Measurements from ENCODE around the gene KXD1.

KXD1 gene

DNA sequence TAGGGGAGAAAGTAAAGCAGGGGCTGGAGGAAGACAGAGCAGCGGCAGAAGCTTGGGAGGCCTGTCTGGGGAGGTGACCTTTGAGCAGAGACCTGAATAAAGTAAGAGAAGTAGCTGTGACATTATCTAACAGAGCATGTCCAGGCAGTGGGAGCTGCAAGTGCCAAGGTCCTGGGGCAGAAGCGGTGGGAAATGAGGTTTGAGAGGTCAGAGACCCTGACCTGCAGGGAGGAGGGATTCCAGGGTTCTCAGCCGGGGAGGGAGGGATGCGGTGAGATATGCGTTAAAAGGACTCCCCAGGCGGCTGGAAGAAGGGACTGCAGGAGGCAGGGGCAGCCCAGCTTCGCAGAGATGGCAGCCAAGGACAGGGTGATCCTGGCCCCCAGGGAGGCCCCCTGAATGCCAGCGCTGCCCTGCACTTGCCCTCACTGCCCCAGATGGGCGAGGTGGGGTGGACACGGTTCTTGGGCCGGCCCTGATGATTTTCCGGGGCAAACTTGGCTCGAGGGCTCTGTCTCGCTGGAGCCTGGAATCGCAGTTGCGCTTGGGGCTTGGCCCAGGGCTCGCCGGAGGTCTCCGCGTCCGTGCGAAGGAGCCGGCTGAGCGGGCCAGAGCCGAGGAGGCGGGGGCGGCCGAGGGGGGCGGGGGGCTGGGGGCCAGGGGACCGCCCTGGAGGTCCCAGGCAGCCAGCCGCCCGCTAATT, 45.7 kb downstream of the KXD1 start:
- no peak for DNase-seq

DNA sequence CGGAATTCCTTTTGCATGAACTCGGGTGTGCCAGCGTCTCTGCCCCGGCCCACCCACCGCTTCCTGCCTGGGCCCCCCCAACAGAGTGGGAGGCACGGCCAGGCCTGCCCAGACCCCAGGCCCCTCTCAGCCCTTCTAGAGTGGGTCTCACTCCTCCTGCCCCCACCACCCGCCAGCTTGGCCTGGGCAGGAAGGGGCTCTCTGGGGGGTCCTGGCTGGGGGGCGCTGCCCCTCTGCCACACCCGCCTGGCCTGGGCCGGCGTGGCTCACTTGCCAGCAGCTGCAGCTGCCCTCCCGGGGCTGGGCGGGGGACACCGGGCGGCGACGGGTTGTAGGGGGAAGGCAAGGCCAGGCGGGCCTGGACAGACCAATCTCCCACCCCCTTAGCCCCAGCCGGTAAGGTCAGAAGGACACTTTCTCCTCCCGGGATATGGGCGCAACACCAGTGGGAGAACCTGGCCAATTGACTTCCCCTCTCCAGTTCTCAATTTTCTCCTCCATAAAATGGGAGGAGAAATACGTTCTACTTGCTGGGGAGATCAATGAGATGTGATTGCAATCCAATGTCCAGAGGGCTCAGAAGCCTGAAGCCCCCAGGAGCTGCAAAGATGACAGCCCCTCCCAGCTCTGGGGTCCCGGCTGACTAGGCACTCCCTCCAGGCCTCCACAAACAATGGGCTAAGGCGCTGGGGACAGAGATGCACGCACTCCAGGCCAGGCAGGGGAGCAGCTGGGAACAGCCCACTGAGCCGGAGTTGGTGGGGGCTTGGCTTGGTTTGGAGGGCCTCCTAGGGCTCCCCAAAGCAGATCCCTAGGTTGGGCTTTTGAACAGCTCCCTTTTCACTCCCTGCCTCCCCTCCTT, 46.5 kb downstream of the KXD1 start:
- no peak for DNase-seq

DNA sequence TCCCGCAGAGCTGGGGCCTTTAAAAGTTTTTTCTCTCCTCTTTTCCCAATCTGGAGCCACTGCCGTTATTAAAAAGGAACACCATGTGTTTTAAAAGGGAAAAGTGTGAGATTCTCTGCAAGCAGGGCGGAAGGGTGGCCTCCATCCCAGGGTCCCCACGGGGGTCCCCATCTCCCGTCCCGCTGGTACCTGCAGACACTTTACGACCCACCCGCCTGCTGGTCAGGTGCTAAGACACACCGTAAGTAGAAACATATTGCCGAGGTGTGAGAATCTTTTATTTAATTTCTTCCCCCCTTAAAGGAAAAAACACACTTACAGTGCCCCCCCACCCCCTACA, 47.1 kb downstream of the KXD1 start:
- no peak for DNase-seq

DNA sequence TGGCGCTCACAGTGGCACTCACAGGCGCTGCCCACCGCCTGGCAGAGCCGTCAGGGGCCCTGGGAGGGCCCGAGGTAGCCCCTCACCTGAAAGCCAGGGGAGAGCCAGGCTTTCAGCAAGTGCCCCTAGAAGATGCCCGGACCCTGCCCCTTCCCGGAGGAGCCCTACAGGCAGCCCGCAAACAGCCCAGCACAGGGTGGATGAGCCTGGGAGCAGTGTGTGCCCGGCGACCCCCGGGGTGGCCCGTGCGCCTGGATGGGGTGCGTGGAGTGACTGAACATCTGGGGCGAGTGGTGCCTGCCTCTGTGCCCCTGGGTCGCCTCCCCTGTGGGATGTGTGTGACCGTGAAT, 47.5 kb downstream of the KXD1 start:
- no peak for DNase-seq

DNA sequence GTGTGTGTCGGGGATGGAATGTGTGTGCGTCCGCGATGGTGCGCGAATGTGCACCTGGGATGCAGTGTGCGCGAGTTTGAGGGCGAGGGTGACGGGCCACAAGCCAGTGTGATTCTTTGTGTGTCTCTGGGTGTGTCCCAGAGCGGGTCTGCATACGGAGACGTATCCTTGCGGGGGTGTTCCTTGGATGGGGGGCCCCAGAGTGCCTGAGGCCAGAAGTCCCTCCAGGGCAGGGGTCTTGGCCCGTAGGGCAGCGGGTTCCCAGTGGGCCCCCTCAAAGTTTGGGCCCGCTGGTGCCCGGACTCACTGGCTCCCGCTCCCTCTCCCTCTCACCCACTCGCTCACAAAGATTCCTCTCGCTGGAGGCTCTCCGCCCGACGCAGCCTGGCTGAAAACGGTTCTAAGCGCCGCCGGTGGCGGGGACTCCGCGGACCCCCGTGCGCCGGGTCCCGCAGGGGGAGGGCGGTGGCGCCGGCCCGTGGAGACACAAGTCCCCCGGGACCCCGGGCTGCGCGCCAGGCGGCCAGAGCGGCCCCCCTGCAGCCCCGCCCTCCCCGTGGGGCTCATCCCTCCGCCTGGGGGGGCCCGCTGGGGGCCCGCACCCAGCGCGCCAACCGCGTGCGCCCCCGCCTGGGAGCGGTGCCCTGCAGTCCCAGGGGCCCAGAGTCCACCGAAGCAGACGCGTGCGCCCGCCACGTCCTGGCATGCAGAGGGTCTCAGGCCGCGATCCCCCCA, 48.0 kb downstream of the KXD1 start:
- DNase-seq = no peak

DNA sequence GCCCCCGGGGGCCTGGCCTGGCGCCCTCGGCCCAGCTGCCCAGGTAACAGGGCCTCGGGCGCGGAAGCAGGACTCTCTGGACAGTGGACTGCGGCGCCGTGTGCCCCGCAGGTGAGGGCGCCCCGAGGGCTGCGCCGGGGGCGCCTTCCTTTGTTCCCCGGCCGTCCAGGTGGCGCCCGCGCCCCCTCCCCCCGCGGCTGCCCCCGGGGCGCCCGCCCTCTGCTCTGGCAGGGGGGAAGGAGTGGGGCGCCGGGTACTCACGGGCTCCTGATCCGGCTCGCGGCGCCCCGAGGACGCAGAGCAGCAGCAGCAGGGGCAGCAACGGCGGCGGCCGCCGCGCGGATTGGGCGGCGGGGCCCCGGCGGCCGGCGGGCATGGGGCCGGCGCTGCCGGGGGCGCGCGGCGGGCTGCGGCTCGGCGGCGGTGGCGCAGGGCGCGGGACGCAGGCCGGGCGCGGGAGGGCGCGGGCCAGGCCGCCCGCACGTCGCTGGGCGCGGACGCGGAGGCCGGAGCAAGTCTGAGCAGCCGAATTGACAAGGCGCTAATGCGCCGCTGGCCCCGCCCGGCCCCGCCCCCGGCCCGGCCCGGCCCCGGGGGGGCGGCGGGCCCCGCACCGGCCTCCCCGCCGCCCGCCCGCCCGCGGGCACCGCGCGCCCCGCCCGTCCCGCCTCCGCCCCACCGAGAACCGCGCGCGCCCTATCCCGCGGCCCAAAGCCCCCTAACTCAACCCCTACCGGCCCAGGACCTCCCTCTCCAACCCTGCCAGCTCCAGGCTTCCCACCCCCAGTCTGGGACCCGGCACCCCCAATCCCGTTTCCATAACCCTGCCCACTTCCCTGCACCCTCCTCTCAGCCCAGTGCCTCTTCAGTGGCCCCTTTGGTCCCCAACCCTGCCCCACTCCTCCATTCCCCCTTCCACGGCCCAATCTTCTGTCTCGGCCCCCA, 48.9 kb downstream of the KXD1 start, which contains the start of gene CRLF1:
CRLF1 (minus strand) TSS at position 519 of the 945 bp plus-strand sequence; CDS start at position 376, 143 bp downstream.
- no peak for DNase-seq

DNA sequence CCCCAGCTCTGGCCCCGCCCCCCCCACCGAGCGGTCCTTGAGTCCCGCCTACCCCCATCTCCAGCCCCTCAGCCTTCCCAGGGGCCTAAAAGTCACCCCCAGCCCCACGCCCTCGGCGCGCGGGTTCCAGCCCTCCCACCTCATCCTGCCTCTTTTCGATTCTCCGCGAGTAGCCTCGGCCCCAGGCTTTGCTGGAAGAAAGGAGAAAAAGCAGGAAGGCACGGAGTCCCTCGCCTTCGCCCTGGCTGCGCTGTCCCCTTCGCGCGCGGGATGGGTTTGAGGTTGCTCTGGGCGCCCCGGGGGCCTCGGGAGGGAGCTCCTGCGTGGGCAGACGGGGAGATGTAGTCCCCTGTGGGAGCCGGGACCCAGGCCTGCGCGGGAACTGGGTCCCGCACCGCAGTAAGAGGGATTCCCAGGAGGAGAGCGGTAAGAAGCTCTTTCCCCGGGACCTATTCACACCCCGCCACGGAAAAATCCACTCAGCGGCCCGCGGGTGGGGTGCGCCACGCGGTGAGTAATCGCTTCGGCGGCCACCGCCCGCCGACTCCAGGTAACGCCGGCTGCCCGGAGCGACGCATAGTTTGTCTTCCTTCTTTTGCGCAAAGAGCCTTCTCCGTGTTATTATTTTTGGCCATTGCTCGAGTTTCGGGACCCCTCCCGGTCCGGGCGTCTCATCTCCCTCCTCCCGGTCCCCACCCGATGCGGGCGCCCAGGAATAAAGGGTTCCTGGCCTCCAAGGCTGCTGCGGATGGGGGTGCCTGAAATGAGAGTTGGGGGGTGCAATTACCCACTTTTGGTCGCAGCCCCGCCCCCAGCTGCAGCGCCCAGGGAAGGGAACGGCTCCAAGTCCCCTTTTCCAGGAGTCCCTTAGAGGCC, 49.8 kb downstream of the KXD1 start:
- DNase-seq = no peak

DNA sequence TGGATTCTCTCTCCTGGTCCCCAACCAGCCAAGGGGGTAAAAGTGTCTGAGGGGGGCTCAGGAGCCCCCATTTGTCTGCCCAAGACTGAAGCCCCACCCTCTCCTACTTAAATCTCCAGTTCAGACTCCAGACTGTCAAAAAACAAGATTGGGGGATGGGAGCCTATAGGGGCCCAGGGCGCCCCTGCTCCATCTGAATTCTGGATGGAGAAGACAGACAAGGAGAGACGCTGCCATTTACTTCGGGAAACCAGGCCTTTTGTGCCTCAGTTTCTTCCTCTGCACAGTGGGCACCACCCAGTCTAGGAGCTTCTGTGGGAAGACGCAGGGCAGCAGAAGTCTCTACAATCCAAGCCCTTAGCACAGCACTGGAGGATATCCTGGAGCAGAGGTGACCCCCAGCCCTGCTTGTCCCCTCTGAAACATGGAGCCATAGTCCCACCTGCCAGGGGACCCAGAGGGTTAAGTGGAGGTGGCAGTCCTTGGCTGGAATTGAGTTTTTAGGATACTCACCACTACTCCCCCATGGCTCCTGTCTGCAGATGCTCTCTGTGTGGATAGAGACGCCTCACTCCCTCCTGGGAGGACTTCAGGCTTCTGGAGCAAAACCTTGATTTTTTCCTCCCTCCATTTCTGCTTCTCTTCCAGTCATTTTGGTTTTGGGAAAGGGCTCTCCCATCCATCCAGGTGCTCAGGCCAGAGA, 50.6 kb downstream of the KXD1 start:
- DNase-seq = no peak

DNA sequence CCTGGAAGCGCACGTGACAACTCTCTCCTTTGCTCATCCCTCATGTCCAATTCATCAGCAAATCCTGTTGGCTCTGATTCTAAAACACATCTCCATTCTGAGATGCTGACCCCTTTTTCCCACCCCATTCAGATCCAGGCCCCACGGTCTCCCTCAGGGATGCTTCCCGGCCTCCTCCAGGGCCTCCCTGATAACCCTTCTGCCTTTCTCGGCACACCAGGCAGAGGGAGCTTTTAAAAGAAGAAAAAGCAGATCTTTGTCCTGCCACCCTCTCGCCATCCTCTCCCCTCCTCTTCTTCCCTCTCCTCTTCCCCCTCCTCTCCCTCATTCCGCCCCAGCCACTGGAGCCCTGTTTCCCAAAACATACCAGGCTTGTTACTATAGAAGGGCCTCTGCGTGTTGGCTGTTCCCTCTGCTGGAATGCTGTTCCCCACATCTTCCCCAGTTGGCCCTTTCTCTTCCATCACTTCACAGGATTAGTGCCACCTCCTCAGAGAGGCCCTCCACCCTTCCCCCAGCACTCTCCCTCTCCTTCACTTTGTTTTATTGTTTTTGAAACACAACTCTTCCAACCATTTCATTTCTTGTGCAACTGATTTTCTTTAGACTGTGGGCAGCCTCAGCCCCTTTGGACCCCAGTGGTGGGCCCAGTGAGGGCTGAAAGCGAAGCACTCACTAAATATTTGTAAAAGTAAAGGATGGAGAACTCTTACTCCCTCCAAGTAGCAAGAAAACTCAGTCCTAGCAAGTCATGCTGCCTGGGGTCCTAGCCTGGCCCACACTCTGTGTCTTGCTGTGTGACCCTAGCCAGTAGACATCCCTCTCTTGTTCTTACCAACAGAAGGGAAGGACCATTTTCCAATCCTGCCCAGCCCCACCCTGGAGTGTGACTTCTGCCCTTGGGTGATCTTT, 51.4 kb downstream of the KXD1 start:
- DNase-seq = no peak

DNA sequence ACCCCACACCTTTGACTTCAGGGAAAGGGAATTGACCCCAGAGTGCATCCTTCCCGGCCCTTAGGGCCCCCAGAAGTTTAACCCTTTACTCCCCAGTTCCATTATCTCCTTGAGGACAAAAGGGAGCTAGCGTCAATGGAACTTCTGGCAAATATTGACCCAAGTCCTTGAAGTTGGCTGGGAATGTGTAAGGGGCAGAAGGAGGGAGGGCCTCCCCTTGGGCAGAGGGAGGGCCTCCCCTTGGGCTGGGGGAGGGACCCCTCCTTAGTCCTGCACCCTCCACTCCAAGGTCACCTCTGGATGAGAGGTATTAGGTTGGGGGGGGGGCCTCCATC, 52.0 kb downstream of the KXD1 start:
- no peak for DNase-seq

DNA sequence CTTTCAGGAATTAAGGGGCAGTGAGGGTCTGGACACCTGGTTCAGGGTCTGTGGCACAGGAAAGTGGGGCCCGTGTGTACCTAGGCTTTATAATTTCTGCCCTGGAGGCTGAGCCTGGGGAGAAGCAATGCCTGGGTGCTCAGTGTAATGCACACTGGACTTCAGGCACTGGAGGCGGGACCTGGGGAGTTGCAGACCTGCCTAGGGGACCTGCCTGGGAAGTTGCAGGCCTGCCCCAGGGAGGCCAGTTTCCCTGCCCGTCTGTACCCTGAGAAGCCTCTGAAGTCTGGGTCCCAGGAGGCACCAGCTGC, 52.5 kb downstream of the KXD1 start:
- DNase-seq = no peak

DNA sequence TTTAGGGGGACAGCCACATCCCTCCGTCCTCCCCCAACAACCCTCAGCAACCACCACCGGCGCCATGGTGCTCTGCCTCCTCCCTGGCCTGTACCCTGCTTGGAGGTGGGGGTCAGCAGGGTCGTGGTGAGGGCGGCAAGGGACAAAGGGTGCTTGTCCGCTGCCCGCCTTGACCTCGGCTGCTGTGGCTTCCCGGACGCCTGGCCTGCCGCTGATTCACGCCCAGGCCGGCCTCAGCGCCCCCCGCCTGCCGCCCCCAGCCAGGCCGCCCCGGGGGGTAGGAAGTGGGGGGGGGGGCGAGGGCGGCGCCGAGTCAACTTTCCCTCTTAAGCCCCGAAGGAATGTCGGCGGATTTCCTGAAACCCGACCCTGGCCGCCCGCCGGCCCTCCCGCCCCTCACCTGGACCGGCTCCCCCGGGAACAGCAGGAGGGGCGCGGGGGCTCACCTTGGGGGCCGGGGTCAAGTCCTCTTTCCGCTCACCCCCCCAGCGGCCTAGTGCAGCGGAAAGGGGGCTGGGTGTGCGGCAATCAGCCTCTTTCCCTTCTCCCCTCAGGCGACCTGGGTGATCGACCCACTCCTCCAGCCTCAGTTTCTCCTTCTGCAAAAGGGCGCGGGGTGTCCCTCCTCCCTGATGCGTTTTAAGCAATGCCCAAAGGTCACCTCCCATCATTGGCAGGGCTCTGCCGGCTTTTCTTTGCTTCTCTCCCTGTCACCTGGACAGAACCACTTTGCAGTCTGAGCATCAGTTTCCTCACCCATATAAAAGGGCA, 53.1 kb downstream of the KXD1 start:
- DNase-seq = no peak

DNA sequence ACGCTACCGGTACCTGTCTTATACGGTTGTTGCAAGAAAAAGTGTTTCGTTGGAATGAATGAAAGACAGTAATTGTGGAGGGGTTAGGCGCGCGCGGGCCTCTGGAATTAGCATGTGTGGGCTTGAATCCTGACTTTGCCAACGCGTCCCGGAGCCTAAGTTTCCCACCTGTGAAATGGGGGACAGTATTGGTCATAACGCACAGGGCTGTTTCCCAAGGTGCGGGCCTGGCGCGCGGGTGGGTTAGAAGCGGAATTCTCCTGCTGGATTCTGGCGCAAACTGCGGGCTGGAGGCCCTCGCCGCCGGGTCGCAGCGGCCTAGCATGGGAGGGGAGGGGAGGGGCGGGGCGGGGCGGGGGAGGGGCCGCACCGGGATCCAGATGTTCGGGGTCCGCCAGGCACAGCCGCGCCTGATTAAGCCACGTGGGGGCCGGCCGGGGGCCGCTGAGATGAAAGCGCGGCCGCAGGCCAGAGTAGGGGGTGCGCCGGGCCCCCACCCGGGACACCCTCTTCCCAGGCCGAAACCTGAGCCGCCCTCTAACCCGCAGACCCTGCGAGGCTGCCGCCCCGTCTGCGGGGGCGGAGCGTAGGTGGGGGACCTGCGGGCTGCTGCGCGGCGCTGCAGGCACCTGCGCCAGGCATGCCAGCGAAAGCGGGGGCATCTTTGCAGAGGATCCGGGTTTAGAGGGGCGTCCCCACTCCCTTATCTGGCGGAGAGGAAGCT, 53.8 kb downstream of the KXD1 start:
- DNase-seq = peak; percentile 26 to 30

DNA sequence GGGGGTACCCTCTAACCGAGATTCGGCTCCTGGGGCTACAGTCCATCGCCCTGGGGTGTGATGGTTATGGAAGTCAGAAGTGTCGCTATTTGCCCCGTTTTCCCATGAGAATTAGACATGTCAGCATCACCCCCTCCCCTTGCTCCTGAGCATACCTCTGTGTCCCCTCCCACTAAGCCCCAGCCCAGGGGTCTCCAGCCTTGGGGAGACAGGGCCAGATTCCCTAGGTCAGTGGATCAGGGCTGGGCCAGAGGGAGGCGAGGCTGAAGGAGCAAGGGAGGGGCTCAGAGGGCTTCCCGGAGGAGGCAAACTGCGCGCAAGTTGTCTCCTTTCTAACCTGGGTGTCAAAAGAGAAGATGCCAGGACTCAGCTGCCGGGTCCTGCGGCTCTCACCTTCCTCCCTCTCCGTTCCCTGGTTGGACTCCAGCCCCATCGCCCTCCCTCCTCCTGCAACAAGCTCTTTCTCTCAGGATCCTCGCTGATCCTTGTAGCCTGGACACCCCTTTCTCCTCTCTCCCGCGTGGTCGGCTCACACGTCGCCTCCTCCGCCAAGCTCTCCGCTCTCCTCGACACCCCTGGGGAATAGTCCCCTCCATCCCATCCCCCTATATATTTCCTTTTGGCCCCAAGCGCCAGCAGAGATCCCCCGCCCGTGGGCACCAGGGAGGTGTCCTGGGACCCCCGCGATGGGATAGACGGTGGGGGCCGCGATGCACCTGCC, 54.5 kb downstream of the KXD1 start:
- no peak for DNase-seq

DNA sequence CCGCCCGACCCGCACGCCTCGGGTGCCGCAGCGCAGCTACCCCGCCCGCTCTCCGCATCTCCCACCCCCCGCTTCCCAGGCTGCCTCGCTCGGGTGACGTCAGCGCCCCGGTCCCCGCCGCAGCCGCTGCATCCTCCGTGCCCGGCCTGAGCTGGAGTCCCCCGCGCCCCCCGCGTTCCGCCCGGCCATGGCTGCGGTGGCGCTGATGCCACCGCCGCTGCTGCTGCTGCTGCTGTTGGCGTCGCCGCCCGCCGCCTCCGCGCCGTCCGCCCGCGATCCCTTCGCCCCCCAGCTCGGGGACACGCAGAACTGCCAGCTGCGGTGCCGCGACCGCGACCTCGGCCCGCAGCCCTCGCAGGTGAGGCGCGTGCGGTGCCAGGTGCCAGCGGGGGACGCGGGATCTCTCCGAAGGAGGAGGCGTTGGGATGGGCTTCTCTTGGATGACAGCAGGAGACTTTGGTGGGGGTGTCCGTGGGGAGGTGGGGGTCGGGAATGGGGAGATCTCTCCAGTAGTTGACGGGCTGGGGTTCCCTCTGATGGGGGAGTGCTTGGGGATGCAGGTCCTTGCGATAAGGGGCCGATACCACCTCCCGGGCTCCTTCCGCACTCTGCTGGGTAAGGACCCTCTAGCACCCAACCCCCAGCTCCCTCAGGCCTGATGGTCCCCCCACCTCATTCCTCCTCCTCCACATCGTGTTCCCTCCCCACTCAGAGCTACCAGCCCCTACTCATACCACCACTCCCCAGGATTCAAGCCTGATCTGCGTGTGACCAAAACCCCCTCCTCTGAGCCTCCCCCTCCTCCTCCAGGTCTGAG, 55.3 kb downstream of the KXD1 start, which contains the start of gene TMEM59L:
TMEM59L (plus strand) TSS at position 99 of the 817 bp plus-strand sequence; CDS start at position 188, 89 bp downstream.
- peak; percentile 58 to 63 for DNase-seq

DNA sequence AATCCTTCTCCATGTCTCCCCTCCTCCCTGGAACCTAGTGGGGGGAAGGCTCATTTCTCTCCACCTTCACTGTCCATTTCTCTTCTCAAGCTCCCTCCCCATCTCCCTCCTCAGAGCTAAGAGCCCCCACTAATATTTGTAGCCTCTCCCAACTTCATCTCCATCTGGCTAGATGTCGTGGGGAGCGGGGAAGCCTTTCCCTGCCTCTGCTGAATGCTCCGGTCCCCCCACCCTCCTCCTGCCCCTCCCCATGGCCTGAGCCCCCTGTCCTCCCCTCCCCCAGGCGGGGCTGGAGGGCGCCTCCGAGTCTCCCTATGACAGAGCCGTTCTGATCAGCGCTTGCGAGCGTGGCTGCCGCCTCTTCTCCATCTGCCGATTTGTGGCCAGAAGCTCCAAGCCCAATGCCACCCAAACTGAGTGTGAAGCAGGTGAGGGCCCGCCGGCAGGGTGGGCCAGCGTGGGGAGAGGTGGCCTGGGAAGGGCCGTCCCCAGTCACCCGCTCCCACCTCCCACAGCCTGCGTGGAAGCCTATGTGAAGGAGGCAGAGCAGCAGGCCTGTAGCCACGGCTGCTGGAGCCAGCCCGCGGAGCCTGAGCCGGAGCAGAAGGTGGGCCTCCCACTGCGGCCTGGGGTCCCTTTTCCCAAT, 56.0 kb downstream of the KXD1 start:
- no peak for DNase-seq

Data from CD4-positive, alpha-beta T cell treated with Interleukin-1 beta for 1 hour (primary cell).